GM03348 (cell line): ENCODE results near the gene CNOT1.

Experiments
- DNase-seq: peaks from one replicate; pipeline ENCODE4 v3.0.0; 2012; ENCODE audit warnings: low spot score

The CNOT1 gene

GRCh38 chr16:58481226-58481869 is 148.3 kb downstream of the CNOT1 start:
- no peak for DNase-seq

GRCh38 chr16:58478427-58478826 is 151.2 kb downstream of the CNOT1 start:
- DNase-seq = no peak

GRCh38 chr16:58476791-58477190 is 152.8 kb downstream of the CNOT1 start:
- no peak for DNase-seq

- DNase-seq = no peak
Observed at GRCh38 chr16:58475091-58475619, 154.5 kb downstream of the CNOT1 start.

- DNase-seq = no peak
Observed at GRCh38 chr16:58474296-58474695, 155.3 kb downstream of the CNOT1 start.

GRCh38 chr16:58472827-58473226 is 156.8 kb downstream of the CNOT1 start:
- DNase-seq = no peak

- no peak for DNase-seq
Observed at GRCh38 chr16:58472266-58472665, 157.4 kb downstream of the CNOT1 start.

- DNase-seq = no peak
Observed at GRCh38 chr16:58471209-58471975, 158.2 kb downstream of the CNOT1 start.
